GM12878 (cell line): ENCODE data around the gene KIAA0930. TPM values are rescaled to one million over a fixed set of nuclear protein-coding genes. Genes with fewer than 3 reads are reported as not detected.

Experiments used
- ATAC-seq: fragments of 200-7000 bp; cut with Tn5 transposase; 3 replicates; pipeline ENCODE4 v1.9.1; 2020; ENCODE audit warnings: mild to moderate bottlenecking, moderate library complexity
- BruUV-seq: library from RNA; stranded (reverse); fragments of 400-500 nt; replicated peaks from 2 replicates; lab custom pipeline; 2021; lab: Mats Ljungman, UMichigan
- CTCF ChIA-PET: fragments of 300-600 bp; sonication (Branson Sonifier 250); formaldehyde crosslinking; extraction: SDS; loops from one replicate; lab custom pipeline; 2021; ENCODE audit warnings: inconsistent platforms; lab: Yijun Ruan, JAX
- POLR2A ChIA-PET: fragments of 350-600 bp; formaldehyde crosslinking; extraction: SDS; loops from one replicate; lab custom pipeline; 2021; ENCODE audit warnings: inconsistent platforms; lab: Charles Lee
- RAD21 ChIA-PET: fragments of 300-600 bp; sonication (Branson Sonifier 250); formaldehyde crosslinking; loops from one replicate; lab custom pipeline; 2023; ENCODE audit warnings: antibody characterized with exemption; ENCODE audit not compliant: unreplicated experiment; lab: Charles Lee
- SMC1A ChIA-PET: fragments of 300-600 bp; sonication (Branson Sonifier 250); formaldehyde crosslinking; loops from one replicate; lab custom pipeline; 2023; ENCODE audit not compliant: unreplicated experiment, uncharacterized antibody; lab: Charles Lee
- DNase-seq: peaks from one replicate; pipeline ENCODE4 v3.0.0-alpha.2; 2011; ENCODE audit warnings: low read depth, low spot score
- FAIRE-seq: peaks from 3 replicates; lab custom pipeline; 2011; peaks lifted over from hg19 to GRCh38; lab: Jason Lieb, UNC
- H2AFZ ChIP-seq: 2 replicates; pipeline ENCODE4 v1.6.0; 2011; ENCODE audit warnings: low read depth, low read length, control low read depth; ENCODE audit not compliant: control insufficient read depth
- H3K27ac ChIP-seq: 2 replicates; pipeline ENCODE4 v1.5.1; 2011; ENCODE audit warnings: control low read depth; ENCODE audit not compliant: control insufficient read depth, insufficient read depth
- H3K27me3 ChIP-seq, 2 experiments: replicated peaks in 1 of 2; 2 replicates each; pipeline versions ENCODE4 v1.6.0 to v1.6.1; 2011; ENCODE audit warnings: low read length in 1 of 2; ENCODE audit not compliant: control insufficient read depth in 2 of 2, insufficient read depth in 2 of 2
- H3K36me3 ChIP-seq, 2 experiments: 2 replicates each; pipeline ENCODE4 v1.5.1; 2011; ENCODE audit warnings: low read length in 1 of 2; ENCODE audit not compliant: control insufficient read depth in 2 of 2, insufficient read depth in 2 of 2
- H3K4me1 ChIP-seq: 2 replicates; pipeline ENCODE4 v1.6.1; 2011; ENCODE audit warnings: mild to moderate bottlenecking, low read length, moderate library complexity, mixed read lengths; ENCODE audit not compliant: control insufficient read depth, insufficient read depth
- H3K4me2 ChIP-seq: 2 replicates; pipeline ENCODE4 v1.6.0; 2011; ENCODE audit warnings: control low read depth; ENCODE audit not compliant: control insufficient read depth, insufficient read depth
- H3K4me3 ChIP-seq: fragments of 200-600 bp; sonication (generic); 2 replicates; pipeline ENCODE4 v1.5.1; 2016
- H3K79me2 ChIP-seq: 2 replicates; pipeline ENCODE4 v1.6.0; 2011; ENCODE audit warnings: low read length; ENCODE audit not compliant: control insufficient read depth, insufficient read depth
- H3K9ac ChIP-seq: 2 replicates; pipeline ENCODE4 v1.8.0; 2011; ENCODE audit warnings: low read length, control low read depth, mixed read lengths; ENCODE audit not compliant: control insufficient read depth, insufficient read depth
- H3K9me3 ChIP-seq: replicated peaks from 3 replicates; pipeline ENCODE4 v1.5.1; 2011; ENCODE audit warnings: mild to moderate bottlenecking, low read length; ENCODE audit not compliant: control insufficient read depth, insufficient read depth
- H4K20me1 ChIP-seq: 2 replicates; pipeline ENCODE4 v1.6.0; 2011; ENCODE audit not compliant: control insufficient read depth, insufficient read depth
- CBX5 ChIP-seq: sonication (generic); IDR thresholded peaks from 2 replicates; pipeline ENCODE4 v1.6.1; 2016; ENCODE audit warnings: low read depth, moderate library complexity, mild to moderate bottlenecking, inconsistent platforms
- CHD1 ChIP-seq: IDR thresholded peaks from 2 replicates; pipeline ENCODE4 v1.6.1; 2012; ENCODE audit warnings: low read depth, low read length, improper control_type of control experiment
- CREB1 ChIP-seq: IDR thresholded peaks from 2 replicates; pipeline ENCODE4 v1.6.1; 2012; ENCODE audit warnings: low read depth, mild to moderate bottlenecking, inconsistent platforms
- GATAD2B ChIP-seq: fragments of 450-650 bp; conservative IDR thresholded peaks from 2 replicates; pipeline ENCODE4 v1.6.1; 2017; ENCODE audit warnings: low read depth, mild to moderate bottlenecking, moderate library complexity
- HDAC2 ChIP-seq: fragments of 200-600 bp; sonication (generic); IDR thresholded peaks from 2 replicates; pipeline ENCODE4 v1.6.1; 2017
- IKZF1 ChIP-seq: fragments of 450-650 bp; conservative IDR thresholded peaks from 2 replicates; pipeline ENCODE4 v1.6.1; 2017; ENCODE audit warnings: antibody characterized with exemption, mild to moderate bottlenecking
- LARP7 ChIP-seq: fragments of 450-650 bp; IDR thresholded peaks from 2 replicates; pipeline ENCODE4 v1.6.1; 2017; ENCODE audit warnings: mild to moderate bottlenecking
- NFYB ChIP-seq: IDR thresholded peaks from 2 replicates; pipeline ENCODE4 v1.6.1; 2011; ENCODE audit warnings: low read depth, mild to moderate bottlenecking, low read length, improper control_type of control experiment, moderate library complexity; ENCODE audit not compliant: insufficient read depth
- POLR2A ChIP-seq: IDR thresholded peaks from 2 replicates; pipeline ENCODE4 v1.6.1; 2011; ENCODE audit warnings: low read depth, mild to moderate bottlenecking, low read length
- POLR2AphosphoS2 ChIP-seq: IDR thresholded peaks from 2 replicates; pipeline ENCODE4 v1.6.1; 2011; ENCODE audit warnings: low read depth, mild to moderate bottlenecking, low read length, improper control_type of control experiment, moderate library complexity
- RAD21 ChIP-seq: IDR thresholded peaks from 2 replicates; pipeline ENCODE4 v1.6.1; 2011; ENCODE audit warnings: mild to moderate bottlenecking, low read depth, low read length, moderate library complexity; ENCODE audit not compliant: insufficient read depth
- RCOR1 ChIP-seq: conservative IDR thresholded peaks from 2 replicates; pipeline ENCODE4 v1.6.1; 2012; ENCODE audit warnings: low read depth, low read length, improper control_type of control experiment
- WRNIP1 ChIP-seq: IDR thresholded peaks from 2 replicates; pipeline ENCODE4 v1.6.1; 2011; ENCODE audit warnings: low read depth, low read length, improper control_type of control experiment, borderline replicate concordance
- ZNF207 ChIP-seq: fragments of 450-650 bp; IDR thresholded peaks from 2 replicates; pipeline ENCODE4 v1.6.1; 2014; ENCODE audit warnings: antibody characterized with exemption, mild to moderate bottlenecking, borderline replicate concordance
- ZNF622 ChIP-seq: fragments of 450-650 bp; IDR thresholded peaks from 2 replicates; pipeline ENCODE4 v1.6.1; 2017; ENCODE audit warnings: mild to moderate bottlenecking, inconsistent platforms
- WGBS: methylation state at CpG from one replicate; pipeline ENCODE4 v1.1.6; 2016; ENCODE audit warnings: low lambda C conversion rate; ENCODE audit not compliant: insufficient replicate concordance, insufficient coverage; ENCODE audit errors: missing lambda C conversion rate; 5-methylcytosine and 5-hydroxymethylcytosine counted together
- in situ Hi-C: fragments of 300-500 bp; cut with MboI; formaldehyde crosslinking; loops from 9 replicates; pipeline ENCODE4 v1.14.3; 2018; ENCODE audit warnings: mixed read lengths
- intact Hi-C: fragments of 100-400 bp; cut with micrococcal nuclease; formaldehyde crosslinking; loops from one replicate; pipeline ENCODE4 v1.14.2; 2022; ENCODE audit not compliant: unreplicated experiment
- polyA plus RNA-seq, 11 experiments: library from polyadenylated mRNA; depleted of rRNA in 4 of 11; unstranded in 6 of 11; stranded (reverse) in 5 of 11; fragments of >200 nt; fragmentation: Nextera tagmentation in 4 of 11; fragmentation: Illumina TruSeq in 1 of 11; extraction: Ambion mirVana in 4 of 11; extraction: Trizol in 1 of 11; gene quantifications; 1 replicate in 1 of 11; 2 replicates in 10 of 11; pipeline versions ENCODE4 v1.2.1 to v1.2.3, GENCODE V29; 2011 to 2016; ENCODE audit warnings: inconsistent platforms in 2 of 11, missing spikeins in 2 of 11, low read depth in 1 of 11
- total RNA-seq, 4 experiments: library from RNA; depleted of rRNA in 3 of 4; stranded (reverse); fragments of >200 nt in 3 of 4; fragmentation: Illumina TruSeq in 1 of 4; extraction: Trizol in 1 of 4; gene quantifications; 2 replicates each; pipeline versions ENCODE4 v1.2.1 to v1.2.3, GENCODE V29; 2013 to 2021
- TF ChIP-seq, protein P1 (sequence below): fragments of 450-650 bp; IDR thresholded peaks from 2 replicates; pipeline ENCODE4 v1.6.1; 2017; ENCODE audit warnings: antibody characterized with exemption, mild to moderate bottlenecking, moderate library complexity
- TF ChIP-seq, protein P2 (sequence below): fragments of 150-350 bp; IDR thresholded peaks from 2 replicates; pipeline ENCODE4 v1.6.1; 2014; ENCODE audit warnings: mild to moderate bottlenecking, low read depth, low read length
- TF ChIP-seq, protein P3 (sequence below): IDR thresholded peaks from 2 replicates; pipeline ENCODE4 v1.6.1; 2012; ENCODE audit warnings: mild to moderate bottlenecking, low read depth, low read length

The KIAA0930 gene
- total and polyA plus RNA-seq, 10 of the 15 experiments (the other 5 are each of a cell fraction or from before 2014, with no cell fraction given), result 3.6 to 125 (median 46.3) TPM

DNA sequence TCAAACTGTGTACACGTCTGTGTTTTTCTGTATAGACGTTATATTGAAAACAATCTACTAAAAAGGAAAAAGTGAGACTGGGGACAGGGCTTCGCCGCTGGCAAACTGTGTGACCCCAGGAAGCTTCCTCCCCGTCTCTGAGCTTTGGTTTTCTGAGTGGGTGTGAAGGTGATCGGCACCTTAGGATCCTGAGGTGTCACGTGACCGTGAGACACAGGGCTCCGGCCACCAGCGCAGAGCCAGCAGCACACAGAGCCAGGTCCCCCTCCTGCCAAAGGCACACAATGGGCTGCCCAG lies 32.0 kb downstream of the KIAA0930 start:
- Histone ChIP-seq H3K79me2 (peaks cover 3% of the 10 kb centered on the region), H3K27me3 (no peaks in the 10 kb centered on the region), H3K9me3 (no peaks in the 10 kb centered on the region), H3K4me1 (peaks cover 5% of the 10 kb centered on the region), H2AFZ (no peak overlapping the region), H3K9ac (no peak overlapping the region), H4K20me1 (no peaks in the 10 kb centered on the region), H3K27ac (no peak overlapping the region), H3K4me2 (no peak overlapping the region), H3K4me3 (no peak overlapping the region), H3K36me3 (peaks cover 5 to 31% of the 10 kb centered on the region in 2 experiments; a peak in 3 of 4 replicates)
- ChIA-PET SMC1A (interaction anchor here (1.0 kb wide), 2 partner anchors 16 to 44 kb away, joined by 3 read pairs; no protein-coding TSS in a partner anchor), POLR2A (no interaction called here), RAD21 (no interaction called here), CTCF (interaction anchor here (0.6 to 2.3 kb wide), 9 partner anchors 10 to 165 kb away, joined by 3 to 7 read pairs (median 3); no protein-coding TSS in a partner anchor)
- 85% methylated on average over 10 of the region's 10 CpGs for WGBS
- ATAC-seq (no peak), DNase-seq (no peak), FAIRE-seq (no peak)
- in situ Hi-C loops (no loop called here), intact Hi-C loops (no loop called here)
- no TSS peak for BruUV-seq
- TF ChIP-seq GATAD2B (no peak), ZNF207 (no peak), CBX5 (no peak), POLR2A (no peak), CREB1 (no peak), POLR2AphosphoS2 (no peak), ZNF622 (no peak), WRNIP1 (no peak), HDAC2 (no peak), IKZF1 (no peak), NFYB (no peak), CHD1 (no peak), LARP7 (no peak), RAD21 (no peak), RCOR1 (no peak)
- TF ChIP-seq, protein P1, sequence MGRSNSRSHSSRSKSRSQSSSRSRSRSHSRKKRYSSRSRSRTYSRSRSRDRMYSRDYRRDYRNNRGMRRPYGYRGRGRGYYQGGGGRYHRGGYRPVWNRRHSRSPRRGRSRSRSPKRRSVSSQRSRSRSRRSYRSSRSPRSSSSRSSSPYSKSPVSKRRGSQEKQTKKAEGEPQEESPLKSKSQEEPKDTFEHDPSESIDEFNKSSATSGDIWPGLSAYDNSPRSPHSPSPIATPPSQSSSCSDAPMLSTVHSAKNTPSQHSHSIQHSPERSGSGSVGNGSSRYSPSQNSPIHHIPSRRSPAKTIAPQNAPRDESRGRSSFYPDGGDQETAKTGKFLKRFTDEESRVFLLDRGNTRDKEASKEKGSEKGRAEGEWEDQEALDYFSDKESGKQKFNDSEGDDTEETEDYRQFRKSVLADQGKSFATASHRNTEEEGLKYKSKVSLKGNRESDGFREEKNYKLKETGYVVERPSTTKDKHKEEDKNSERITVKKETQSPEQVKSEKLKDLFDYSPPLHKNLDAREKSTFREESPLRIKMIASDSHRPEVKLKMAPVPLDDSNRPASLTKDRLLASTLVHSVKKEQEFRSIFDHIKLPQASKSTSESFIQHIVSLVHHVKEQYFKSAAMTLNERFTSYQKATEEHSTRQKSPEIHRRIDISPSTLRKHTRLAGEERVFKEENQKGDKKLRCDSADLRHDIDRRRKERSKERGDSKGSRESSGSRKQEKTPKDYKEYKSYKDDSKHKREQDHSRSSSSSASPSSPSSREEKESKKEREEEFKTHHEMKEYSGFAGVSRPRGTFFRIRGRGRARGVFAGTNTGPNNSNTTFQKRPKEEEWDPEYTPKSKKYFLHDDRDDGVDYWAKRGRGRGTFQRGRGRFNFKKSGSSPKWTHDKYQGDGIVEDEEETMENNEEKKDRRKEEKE, result no peak
- TF ChIP-seq, protein P2, sequence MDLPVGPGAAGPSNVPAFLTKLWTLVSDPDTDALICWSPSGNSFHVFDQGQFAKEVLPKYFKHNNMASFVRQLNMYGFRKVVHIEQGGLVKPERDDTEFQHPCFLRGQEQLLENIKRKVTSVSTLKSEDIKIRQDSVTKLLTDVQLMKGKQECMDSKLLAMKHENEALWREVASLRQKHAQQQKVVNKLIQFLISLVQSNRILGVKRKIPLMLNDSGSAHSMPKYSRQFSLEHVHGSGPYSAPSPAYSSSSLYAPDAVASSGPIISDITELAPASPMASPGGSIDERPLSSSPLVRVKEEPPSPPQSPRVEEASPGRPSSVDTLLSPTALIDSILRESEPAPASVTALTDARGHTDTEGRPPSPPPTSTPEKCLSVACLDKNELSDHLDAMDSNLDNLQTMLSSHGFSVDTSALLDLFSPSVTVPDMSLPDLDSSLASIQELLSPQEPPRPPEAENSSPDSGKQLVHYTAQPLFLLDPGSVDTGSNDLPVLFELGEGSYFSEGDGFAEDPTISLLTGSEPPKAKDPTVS, result no peak
- TF ChIP-seq, protein P3, sequence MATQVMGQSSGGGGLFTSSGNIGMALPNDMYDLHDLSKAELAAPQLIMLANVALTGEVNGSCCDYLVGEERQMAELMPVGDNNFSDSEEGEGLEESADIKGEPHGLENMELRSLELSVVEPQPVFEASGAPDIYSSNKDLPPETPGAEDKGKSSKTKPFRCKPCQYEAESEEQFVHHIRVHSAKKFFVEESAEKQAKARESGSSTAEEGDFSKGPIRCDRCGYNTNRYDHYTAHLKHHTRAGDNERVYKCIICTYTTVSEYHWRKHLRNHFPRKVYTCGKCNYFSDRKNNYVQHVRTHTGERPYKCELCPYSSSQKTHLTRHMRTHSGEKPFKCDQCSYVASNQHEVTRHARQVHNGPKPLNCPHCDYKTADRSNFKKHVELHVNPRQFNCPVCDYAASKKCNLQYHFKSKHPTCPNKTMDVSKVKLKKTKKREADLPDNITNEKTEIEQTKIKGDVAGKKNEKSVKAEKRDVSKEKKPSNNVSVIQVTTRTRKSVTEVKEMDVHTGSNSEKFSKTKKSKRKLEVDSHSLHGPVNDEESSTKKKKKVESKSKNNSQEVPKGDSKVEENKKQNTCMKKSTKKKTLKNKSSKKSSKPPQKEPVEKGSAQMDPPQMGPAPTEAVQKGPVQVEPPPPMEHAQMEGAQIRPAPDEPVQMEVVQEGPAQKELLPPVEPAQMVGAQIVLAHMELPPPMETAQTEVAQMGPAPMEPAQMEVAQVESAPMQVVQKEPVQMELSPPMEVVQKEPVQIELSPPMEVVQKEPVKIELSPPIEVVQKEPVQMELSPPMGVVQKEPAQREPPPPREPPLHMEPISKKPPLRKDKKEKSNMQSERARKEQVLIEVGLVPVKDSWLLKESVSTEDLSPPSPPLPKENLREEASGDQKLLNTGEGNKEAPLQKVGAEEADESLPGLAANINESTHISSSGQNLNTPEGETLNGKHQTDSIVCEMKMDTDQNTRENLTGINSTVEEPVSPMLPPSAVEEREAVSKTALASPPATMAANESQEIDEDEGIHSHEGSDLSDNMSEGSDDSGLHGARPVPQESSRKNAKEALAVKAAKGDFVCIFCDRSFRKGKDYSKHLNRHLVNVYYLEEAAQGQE, result no peak
